H7 (cell line): Measurements from ENCODE around the gene CD34. TPM values are rescaled to one million over a fixed set of nuclear protein-coding genes. Genes with fewer than 3 reads are reported as not detected.

Experiments used
- DNase-seq: peaks from one replicate; pipeline ENCODE4 v3.0.0; 2012
- H3K27me3 ChIP-seq: 2 replicates; pipeline ENCODE4 v1.6.0; 2011; ENCODE audit warnings: mild to moderate bottlenecking, low read length; ENCODE audit not compliant: control insufficient read depth, insufficient read depth
- H3K36me3 ChIP-seq: replicated peaks from 2 replicates; pipeline ENCODE4 v1.5.1; 2011; ENCODE audit warnings: low read length; ENCODE audit not compliant: control insufficient read depth, insufficient read depth
- H3K4me3 ChIP-seq: 2 replicates; pipeline ENCODE4 v1.5.1; 2011; ENCODE audit warnings: low read depth, mild to moderate bottlenecking, control low read depth, low read length, moderate library complexity; ENCODE audit not compliant: insufficient read depth
- total RNA-seq: library from RNA; depleted of rRNA; stranded (reverse); fragments of >200 nt; shearing (Covaris generic); gene quantifications from 2 replicates; pipeline ENCODE4 v1.2.3, GENCODE V29; 2014

CD34 gene
- total RNA-seq, 1 experiment from 2014 or later = not detected

- peaks cover 19% of the 10 kb centered on the region for H3K27me3 ChIP-seq
- DNase-seq = peak; percentile 82
- peak overlapping the region; percentile 64 for H3K4me3 ChIP-seq
- no peaks in the 10 kb centered on the region for H3K36me3 ChIP-seq
Measured at GRCh38 chr1:207868251-207868773, 42.6 kb downstream of the CD34 start.

DNA sequence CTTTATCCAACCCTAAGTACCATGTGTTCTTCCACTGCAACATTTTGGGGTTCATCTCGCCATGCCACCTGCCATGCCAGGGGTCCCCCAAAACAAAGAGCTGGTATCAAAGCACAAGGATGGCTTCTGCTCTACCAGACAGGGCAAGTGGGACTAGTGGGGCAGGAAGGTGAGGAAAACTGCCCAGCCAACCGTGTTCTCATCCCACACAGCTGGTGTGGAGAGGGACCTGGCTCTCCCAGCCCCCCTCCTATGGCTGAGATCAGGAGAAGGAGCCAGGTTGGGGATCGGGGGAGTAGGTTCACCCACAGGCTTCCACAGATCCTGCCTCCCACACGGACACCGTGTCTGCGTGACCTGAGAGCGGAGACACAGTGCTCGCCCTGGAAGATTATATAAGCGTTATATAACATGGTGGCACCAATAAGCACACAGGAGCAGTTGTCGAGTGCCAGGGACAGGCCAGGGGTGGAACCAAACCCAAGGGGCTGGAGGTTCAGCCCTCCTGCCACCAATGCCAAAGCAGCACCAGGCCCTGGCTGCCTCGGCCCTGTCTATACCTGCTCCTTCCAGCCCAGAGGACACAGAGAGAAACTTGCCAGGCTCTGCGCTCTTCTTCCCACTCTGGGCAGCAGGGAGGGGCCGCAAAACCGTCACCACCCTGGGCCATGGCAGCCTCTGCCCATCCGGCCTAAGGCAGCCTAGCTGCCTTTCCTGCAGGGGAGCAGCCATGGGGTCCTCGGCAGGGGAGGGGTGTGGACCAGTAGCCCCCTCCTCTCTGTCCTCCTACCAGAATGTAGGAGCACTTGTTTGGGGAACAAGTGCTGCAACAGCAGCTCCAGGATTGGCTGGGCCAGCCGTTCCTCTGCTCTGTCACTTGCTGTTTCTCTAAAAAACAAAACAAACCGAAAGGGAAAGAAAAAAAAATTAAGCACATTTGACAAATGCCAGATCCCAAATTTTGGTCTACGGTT is 43.5 kb downstream of the CD34 start:
- peak; percentile 42 for DNase-seq
- H3K4me3 ChIP-seq = no peak overlapping the region
- no peaks in the 10 kb centered on the region for H3K36me3 ChIP-seq
- H3K27me3 ChIP-seq = peaks cover 18% of the 10 kb centered on the region

DNA sequence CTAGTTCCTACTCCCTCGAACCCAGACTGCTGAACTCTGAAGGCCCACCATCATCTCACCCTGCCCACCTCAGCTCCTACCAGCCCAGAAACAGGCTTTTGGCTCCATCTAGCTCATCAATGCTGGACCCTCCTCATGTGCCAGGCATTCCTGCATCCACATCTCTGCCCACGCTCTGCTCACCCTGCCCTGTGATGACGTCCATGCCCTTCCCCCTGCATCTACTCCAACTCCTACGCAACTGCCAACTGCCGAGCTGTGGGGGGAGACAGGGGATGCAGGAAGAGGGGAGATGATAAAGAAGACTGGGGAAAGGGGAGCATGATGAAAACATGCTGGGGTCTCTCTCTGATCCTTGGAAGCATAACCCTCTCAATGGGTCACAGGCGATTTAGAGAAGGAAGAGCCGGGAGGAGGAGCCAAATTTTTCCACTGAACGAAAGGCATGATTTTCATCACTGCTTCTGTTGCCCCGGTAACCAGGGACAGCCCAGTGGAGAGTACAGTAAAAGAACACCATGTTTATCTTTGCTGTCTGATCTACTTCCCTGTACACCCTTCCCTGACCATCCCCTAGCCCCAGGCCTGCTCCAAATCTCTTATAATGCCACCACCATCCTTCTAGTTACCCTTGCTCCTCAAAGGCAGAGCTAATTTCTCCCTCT is 44.3 kb downstream of the CD34 start:
- peaks cover 16% of the 10 kb centered on the region for H3K27me3 ChIP-seq
- H3K4me3 ChIP-seq = no peak overlapping the region
- no peak for DNase-seq
- no peaks in the 10 kb centered on the region for H3K36me3 ChIP-seq

GRCh38 chr1:207863893-207864535 is 46.9 kb downstream of the CD34 start:
- DNase-seq = no peak
- Histone ChIP-seq H3K4me3 (no peak overlapping the region), H3K36me3 (no peaks in the 10 kb centered on the region), H3K27me3 (peaks cover 9% of the 10 kb centered on the region)

- Histone ChIP-seq H3K27me3 (peaks cover 3% of the 10 kb centered on the region; the same call in 1 of the 2 replicates), H3K4me3 (no peak overlapping the region), H3K36me3 (no peaks in the 10 kb centered on the region)
- no peak for DNase-seq
Measured at GRCh38 chr1:207862241-207862787, 48.6 kb downstream of the CD34 start.

DNA sequence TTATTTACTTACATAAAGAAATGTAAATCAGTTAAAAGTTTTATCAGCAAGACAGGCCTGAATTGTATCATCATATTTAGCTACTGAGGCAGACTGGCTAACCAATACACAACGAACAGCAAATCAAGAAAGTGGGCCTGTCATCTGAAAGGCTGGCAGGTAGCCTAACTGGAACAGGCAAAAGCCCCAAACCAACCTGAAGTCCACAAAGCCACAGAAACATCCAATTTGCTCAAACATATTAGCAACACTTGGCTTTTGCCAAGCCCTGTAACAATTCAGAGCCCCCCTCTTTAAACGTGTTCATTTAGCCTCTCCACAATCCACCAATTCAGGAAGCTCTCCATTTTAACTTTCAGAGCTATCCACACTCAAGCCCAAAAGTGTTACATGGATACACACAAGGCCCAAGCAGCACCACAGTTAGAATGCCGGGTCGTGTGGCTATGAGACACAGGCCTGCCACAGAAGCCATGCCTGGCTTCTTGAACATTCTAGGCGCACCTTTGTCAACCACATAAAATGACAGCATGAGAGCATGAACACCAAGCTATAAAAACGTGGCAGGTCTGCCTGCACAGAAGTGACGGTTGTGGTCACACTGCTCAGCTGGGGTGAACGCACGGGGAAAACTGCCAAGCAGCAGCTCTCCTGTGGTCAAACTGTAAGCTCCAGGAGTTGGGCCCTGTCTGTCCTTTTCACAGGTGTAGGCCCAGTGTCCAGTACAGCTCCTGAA is 49.3 kb downstream of the CD34 start:
- H3K36me3 ChIP-seq = no peaks in the 10 kb centered on the region
- no peaks in the 10 kb centered on the region for H3K27me3 ChIP-seq
- no peak for DNase-seq
- no peak overlapping the region for H3K4me3 ChIP-seq

DNA sequence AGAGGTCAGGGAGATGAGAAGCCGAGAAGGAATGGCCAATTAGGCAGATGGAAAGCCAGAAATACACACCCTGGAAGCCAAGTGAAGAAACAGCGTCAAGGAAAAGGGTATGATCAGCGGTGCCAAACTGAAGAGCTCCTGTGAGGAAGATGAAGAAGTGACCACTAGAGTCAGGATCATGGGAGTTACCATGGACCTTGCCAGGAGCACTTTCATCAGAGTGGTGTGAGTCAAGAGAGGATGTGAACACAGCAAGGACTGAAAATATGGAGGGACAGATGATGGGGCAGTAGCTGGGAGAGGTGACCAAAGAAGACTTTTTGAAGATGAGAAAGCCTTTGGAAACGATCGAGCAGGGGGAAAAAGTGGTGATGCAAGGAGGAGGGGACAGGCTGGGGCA is 50.4 kb downstream of the CD34 start:
- DNase-seq = no peak
- Histone ChIP-seq H3K36me3 (no peaks in the 10 kb centered on the region), H3K27me3 (no peaks in the 10 kb centered on the region), H3K4me3 (no peak overlapping the region)

GRCh38 chr1:207858806-207859205 is 52.1 kb downstream of the CD34 start:
- DNase-seq = no peak
- no peak overlapping the region for H3K4me3 ChIP-seq
- H3K27me3 ChIP-seq = no peaks in the 10 kb centered on the region
- no peaks in the 10 kb centered on the region for H3K36me3 ChIP-seq

DNA sequence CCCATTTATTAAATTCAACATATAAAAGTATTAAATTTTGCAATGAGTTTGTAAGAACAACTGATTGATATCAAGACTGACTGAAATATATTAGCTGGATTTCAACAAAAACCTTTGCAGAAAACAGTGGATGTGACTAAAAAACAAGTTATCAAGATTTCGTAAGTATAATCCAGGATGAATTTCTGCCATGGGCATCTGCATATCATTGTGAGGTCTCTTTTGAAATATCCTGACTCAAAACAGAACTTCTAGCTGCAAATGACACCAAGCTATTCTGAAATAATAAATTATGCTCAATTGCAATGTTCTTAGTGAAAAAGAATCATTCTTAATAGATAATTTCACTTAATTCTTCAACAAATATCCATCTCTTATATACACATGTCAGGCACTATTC is 52.6 kb downstream of the CD34 start:
- H3K4me3 ChIP-seq = no peak overlapping the region
- H3K27me3 ChIP-seq = no peaks in the 10 kb centered on the region
- no peak for DNase-seq
- H3K36me3 ChIP-seq = no peaks in the 10 kb centered on the region

GRCh38 chr1:207857447-207857846 is 53.5 kb downstream of the CD34 start:
- DNase-seq = no peak
- no peaks in the 10 kb centered on the region for H3K36me3 ChIP-seq
- no peak overlapping the region for H3K4me3 ChIP-seq
- H3K27me3 ChIP-seq = no peaks in the 10 kb centered on the region

- Histone ChIP-seq H3K36me3 (no peaks in the 10 kb centered on the region), H3K4me3 (no peak overlapping the region), H3K27me3 (no peaks in the 10 kb centered on the region)
- DNase-seq = no peak
Measured at GRCh38 chr1:207856276-207857023, 54.5 kb downstream of the CD34 start.

GRCh38 chr1:207854001-207854400 is 56.9 kb downstream of the CD34 start:
- no peaks in the 10 kb centered on the region for H3K27me3 ChIP-seq
- no peak for DNase-seq
- H3K36me3 ChIP-seq = no peaks in the 10 kb centered on the region
- no peak overlapping the region for H3K4me3 ChIP-seq

DNA sequence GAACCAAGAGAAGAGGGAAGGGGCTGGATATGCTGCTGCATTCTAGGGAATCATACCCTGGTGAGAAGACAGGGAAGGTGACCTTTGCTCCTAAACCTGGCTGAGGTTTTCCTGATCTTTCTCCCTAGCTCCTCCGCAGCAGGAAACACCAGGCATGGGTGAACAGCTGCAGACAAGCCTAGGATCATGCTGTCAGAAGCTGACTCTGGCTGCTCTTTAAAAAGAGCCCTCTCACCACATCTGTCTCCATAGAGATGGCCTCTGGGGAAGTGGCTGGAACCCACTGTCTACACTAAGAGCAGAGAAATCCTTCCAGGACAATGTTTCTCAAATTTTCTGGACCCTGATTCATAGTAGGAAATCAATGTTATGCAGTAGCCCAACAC is 57.6 kb downstream of the CD34 start:
- no peak for DNase-seq
- no peaks in the 10 kb centered on the region for H3K36me3 ChIP-seq
- no peak overlapping the region for H3K4me3 ChIP-seq
- no peaks in the 10 kb centered on the region for H3K27me3 ChIP-seq
